Lung (tissue), 12 donors: ENCODE data around the gene NPHS1. TPM values are rescaled to one million over a fixed set of nuclear protein-coding genes. Genes with fewer than 3 reads are reported as not detected.

Experiments used
- ATAC-seq: fragments of 200-7000 bp; cut with Tn5 transposase; one replicate; pipeline ENCODE4 v1.9.1; 2020; ENCODE audit warnings: moderate number of reproducible peaks; ENCODE audit not compliant: insufficient read depth, low FRiP score
- DNase-seq, 3 donors: peaks; one replicate each; pipeline ENCODE4 v3.0.0-alpha.2; 2013 to 2017
- H3K27ac ChIP-seq, 2 donors: one replicate each; pipeline ENCODE4 v1.5.1; 2013; ENCODE audit warnings: mild to moderate bottlenecking in 2 of 2, moderate library complexity in 2 of 2, control low read depth in 1 of 2, inconsistent platforms in 1 of 2, low read depth in 1 of 2, low read length in 1 of 2
- H3K27me3 ChIP-seq, 3 donors: one replicate each; pipeline ENCODE4 v1.5.1; 2013; ENCODE audit warnings: low read length in 2 of 3; ENCODE audit not compliant: control insufficient read depth in 3 of 3, insufficient read depth in 3 of 3
- H3K36me3 ChIP-seq, 4 donors: one replicate each; pipeline ENCODE4 v1.5.1; 2013; ENCODE audit warnings: low read length in 4 of 4, mild to moderate bottlenecking in 1 of 4, moderate library complexity in 1 of 4; ENCODE audit not compliant: control insufficient read depth in 4 of 4, insufficient read depth in 4 of 4
- H3K4me1 ChIP-seq, 5 donors: one replicate each; pipeline ENCODE4 v1.5.1; 2013; ENCODE audit warnings: low read length in 5 of 5, mild to moderate bottlenecking in 2 of 5, moderate library complexity in 1 of 5; ENCODE audit not compliant: control insufficient read depth in 5 of 5, insufficient read depth in 5 of 5
- H3K4me3 ChIP-seq: one replicate; pipeline ENCODE4 v1.5.1; 2013; ENCODE audit warnings: mild to moderate bottlenecking, control low read depth, moderate library complexity
- H3K9ac ChIP-seq, 2 donors: one replicate each; pipeline ENCODE4 v1.5.1; 2013; ENCODE audit warnings: low read length in 2 of 2, control low read depth in 1 of 2; ENCODE audit not compliant: insufficient read depth in 1 of 2
- H3K9me3 ChIP-seq, 4 donors: one replicate each; pipeline ENCODE4 v1.5.1; 2013; ENCODE audit warnings: low read length in 3 of 4, mild to moderate bottlenecking in 1 of 4, moderate library complexity in 1 of 4; ENCODE audit not compliant: control insufficient read depth in 4 of 4, insufficient read depth in 3 of 4
- WGBS, 2 donors: extraction: QIAGEN DNeasy Blood & Tissue Kit; methylation state at CpG; one replicate each; pipeline ENCODE4 v1.1.7; 2013; 5-methylcytosine and 5-hydroxymethylcytosine counted together
- polyA plus RNA-seq, 2 donors: library from polyadenylated mRNA; stranded (reverse); fragments of 200-250 nt; gene quantifications; one replicate each; pipeline ENCODE4 v1.2.1, GENCODE V29; 2013
- total RNA-seq, 2 donors: library from RNA; depleted of rRNA in 1 of 2; stranded (reverse); fragments of >200 nt in 1 of 2; gene quantifications; one replicate each; pipeline ENCODE4 v1.2.1, GENCODE V29; 2014 to 2021
- TF ChIP-seq, protein P1 (sequence below): IDR thresholded peaks from 2 replicates; pipeline ENCODE4 v1.5.1; 2012; ENCODE audit warnings: mild to moderate bottlenecking; ENCODE audit errors: control extremely low read depth, extremely low read depth
- donor health status: control.
- donor health status: control.
- donor health status: Bipolar disorder and iron deficiency.
- donor health status: healthy.
- donor health status: DM: yes; HTN: yes; CAD: no.

Gene NPHS1
- total and polyA plus RNA-seq, 4 donors = 0.02 to 0.23 TPM; not detected in 2

DNA sequence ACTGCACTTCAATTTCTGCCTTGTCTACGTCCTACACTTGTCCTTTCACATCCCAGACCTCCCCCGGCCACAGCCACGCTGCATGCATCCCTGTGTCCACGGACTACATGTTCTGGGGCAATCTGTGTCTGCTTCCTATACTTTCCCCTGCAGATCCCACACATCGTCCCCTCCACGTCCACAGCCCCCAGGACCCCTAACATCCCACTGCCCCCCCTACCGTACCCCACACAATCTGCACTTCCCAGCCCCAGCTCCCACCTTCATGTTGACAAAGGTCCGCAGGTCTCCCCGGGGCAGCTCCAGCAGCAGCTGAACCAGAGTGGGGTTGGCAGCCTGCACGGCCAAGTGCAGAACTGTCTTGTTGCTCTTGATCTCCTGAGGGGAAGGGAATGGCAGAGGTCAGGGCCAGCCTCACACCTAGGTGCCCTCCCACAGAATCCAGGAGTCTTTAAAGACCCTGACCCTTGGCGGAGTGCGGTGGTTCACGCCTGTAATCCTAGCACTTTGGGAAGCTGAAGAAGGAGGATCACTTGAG, 37.9 kb upstream of the NPHS1 start:
- Histone ChIP-seq H3K4me3 (no peak overlapping the region), H3K4me1 (no peaks in the 10 kb centered on the region), H3K36me3 (peaks cover 0 to 36% (median 9%) of the 10 kb centered on the region in 4 donors), H3K27me3 (no peaks in the 10 kb centered on the region), H3K9ac (no peak overlapping the region), H3K27ac (no peak overlapping the region), H3K9me3 (no peaks in the 10 kb centered on the region)
- WGBS, 2 donors = 96% methylated on average over 13 of the region's 13 CpGs
- TF ChIP-seq, protein P1, sequence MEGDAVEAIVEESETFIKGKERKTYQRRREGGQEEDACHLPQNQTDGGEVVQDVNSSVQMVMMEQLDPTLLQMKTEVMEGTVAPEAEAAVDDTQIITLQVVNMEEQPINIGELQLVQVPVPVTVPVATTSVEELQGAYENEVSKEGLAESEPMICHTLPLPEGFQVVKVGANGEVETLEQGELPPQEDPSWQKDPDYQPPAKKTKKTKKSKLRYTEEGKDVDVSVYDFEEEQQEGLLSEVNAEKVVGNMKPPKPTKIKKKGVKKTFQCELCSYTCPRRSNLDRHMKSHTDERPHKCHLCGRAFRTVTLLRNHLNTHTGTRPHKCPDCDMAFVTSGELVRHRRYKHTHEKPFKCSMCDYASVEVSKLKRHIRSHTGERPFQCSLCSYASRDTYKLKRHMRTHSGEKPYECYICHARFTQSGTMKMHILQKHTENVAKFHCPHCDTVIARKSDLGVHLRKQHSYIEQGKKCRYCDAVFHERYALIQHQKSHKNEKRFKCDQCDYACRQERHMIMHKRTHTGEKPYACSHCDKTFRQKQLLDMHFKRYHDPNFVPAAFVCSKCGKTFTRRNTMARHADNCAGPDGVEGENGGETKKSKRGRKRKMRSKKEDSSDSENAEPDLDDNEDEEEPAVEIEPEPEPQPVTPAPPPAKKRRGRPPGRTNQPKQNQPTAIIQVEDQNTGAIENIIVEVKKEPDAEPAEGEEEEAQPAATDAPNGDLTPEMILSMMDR = no peak
- DNase-seq = no peak
- ATAC-seq = no peak

DNA sequence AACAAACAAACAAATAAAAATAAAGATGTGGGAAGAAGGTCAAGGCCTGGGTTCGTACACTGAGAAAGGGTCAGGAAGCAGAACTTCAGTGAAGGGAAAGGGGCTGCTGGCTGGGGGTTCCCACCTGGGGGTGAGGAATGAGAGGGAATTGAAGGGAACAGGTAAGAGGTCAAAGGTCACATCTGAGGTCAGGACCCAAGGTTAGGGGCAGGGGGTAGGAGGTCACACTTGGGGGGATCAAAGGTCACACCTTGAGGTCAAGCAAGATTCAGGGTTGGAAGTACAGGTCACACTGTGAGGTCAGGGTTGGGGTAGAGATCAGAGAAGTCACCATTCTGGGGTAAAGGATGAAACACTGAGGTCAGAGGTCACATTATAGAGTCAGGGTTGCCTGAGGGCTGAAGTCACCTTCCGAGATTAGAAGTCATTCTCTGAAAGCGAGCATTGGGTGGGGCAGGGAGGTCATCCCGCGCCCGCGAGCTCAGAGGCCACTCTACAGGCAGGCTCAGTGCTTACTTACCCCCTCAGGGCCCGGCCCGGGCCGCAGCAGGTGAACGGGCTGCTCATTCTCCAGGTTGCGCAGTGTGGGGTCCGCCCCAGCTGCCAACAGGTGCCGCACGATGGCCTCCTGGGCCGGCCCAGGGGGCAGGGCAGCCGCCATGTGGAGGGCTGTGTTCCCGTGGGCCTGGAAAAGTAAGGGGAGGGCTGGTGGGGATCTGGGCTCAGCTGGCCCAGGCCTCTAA, 37.2 kb upstream of the NPHS1 start:
- TF ChIP-seq, protein P1 = no peak
- WGBS, 2 donors = 95 to 96% methylated on average over 18 of the region's 18 CpGs
- Histone ChIP-seq H3K27me3 (no peaks in the 10 kb centered on the region), H3K4me1 (no peaks in the 10 kb centered on the region), H3K9me3 (no peaks in the 10 kb centered on the region), H3K27ac (no peak overlapping the region), H3K36me3 (peaks cover 0 to 35% (median 8%) of the 10 kb centered on the region in 4 donors), H3K9ac (no peak overlapping the region), H3K4me3 (no peak overlapping the region)
- no peak for ATAC-seq
- DNase-seq = no peak

DNA sequence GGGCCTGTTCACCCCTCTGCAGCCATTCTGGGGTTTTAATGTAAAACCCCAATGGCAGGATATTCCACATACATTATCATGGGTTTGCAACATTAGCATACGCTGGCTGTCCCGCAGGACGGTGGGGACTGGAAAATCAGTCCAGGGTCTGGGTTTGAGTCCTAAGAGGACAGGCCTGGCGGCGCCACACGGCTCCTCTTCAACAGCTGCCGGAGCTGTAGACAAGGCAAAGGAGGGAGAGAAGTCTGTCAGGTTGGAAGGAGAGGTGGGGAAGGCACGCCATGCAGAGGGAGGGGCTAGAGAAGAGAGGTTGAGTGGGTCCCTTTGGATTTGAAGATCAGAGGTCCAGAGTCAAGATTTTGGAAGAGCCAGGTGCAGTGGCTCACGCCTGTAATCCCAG, 36.1 kb upstream of the NPHS1 start:
- Histone ChIP-seq H3K9ac (no peak overlapping the region), H3K27ac (no peak overlapping the region), H3K27me3 (no peaks in the 10 kb centered on the region), H3K4me3 (no peak overlapping the region), H3K4me1 (no peaks in the 10 kb centered on the region), H3K9me3 (no peaks in the 10 kb centered on the region), H3K36me3 (peaks cover 0 to 32% (median 7%) of the 10 kb centered on the region in 4 donors)
- ATAC-seq = no peak
- 96% methylated on average over 9 of the region's 9 CpGs for WGBS, 2 donors
- TF ChIP-seq, protein P1 = no peak
- no peak for DNase-seq
